ENCODE measurements around the gene NME7. TPM values are rescaled to one million over a fixed set of nuclear protein-coding genes. Genes with fewer than 3 reads are reported as not detected.

Gene NME7
- total and polyA plus RNA-seq, 2 experiments from 2014 or later, result 39.1 to 48.5 TPM

GRCh38 chr1:169346036-169346589 lies 21.5 kb downstream of the NME7 start (continued):
- TF ChIP-seq ZNF462 (CRISPR knock-in tag; IDR thresholded peaks at IDR 0.05) (no peak), NANOG (IDR thresholded peaks at IDR 0.05; ENCODE audit: borderline replicate concordance) (no peak)

- Mint-ChIP-seq H3K27ac (no peak overlapping the region), H3K4me1 (peaks cover 7% of the 10 kb centered on the region), H3K36me3 (ENCODE audit: low read depth) (peaks cover 17% of the 10 kb centered on the region), H3K9me3 (peaks cover 12% of the 10 kb centered on the region), H3K27me3 (ENCODE audit: insufficient read depth, low read depth, poor library complexity) (peaks cover 5% of the 10 kb centered on the region), H3K4me3 (no peak overlapping the region)
- Histone ChIP-seq H4K20me1 (replicated peaks; ENCODE audit: insufficient read depth) (no peaks in the 10 kb centered on the region), H2AFZ (no peak overlapping the region), H3K79me2 (replicated peaks; ENCODE audit: insufficient read depth) (no peaks in the 10 kb centered on the region; the same call in 1 of the 2 replicates), H3K27me3 (ENCODE audit: insufficient read depth) (no peaks in the 10 kb centered on the region), H3K36me3 (ENCODE audit: insufficient read depth) (0 out of 2 replicates have a peak, but pooled peaks cover 5% of the 10 kb centered on the region), H3K4me1 (ENCODE audit: insufficient read depth) (0 out of 2 replicates have a peak, but pooled peaks cover 9% of the 10 kb centered on the region), H3K9me2 (ENCODE audit: insufficient read depth) (no peaks in the 10 kb centered on the region), H3K4me2 (no peak overlapping the region), H3K27ac (ENCODE audit: low read depth) (no peak overlapping the region), H3K4me3 (no peak overlapping the region), H3F3A (replicated peaks; ENCODE audit: low read depth) (no peaks in the 10 kb centered on the region)
- no peak for DNase-seq (ENCODE audit: low spot score)
- ATAC-seq, result no peak
- no peak for TF ChIP-seq ZNF331 (CRISPR knock-in tag; IDR thresholded peaks at IDR 0.05; ENCODE audit: low read depth)
- TF ChIP-seq ZNF462 (CRISPR knock-in tag; IDR thresholded peaks at IDR 0.05), result no peak
- TF ChIP-seq ZNF114 (CRISPR knock-in tag; IDR thresholded peaks at IDR 0.05), result no peak
- TF ChIP-seq EZH2 (IDR thresholded peaks at IDR 0.05; ENCODE audit: low read depth, unreplicated experiment), result no peak
- no peak for TF ChIP-seq CREB1 (CRISPR knock-in tag; IDR thresholded peaks at IDR 0.05; ENCODE audit: low read depth)
These were observed 22.1 kb downstream of the NME7 start for GRCh38 chr1:169345511-169345910.
